GM12892 (cell line): Measurements from ENCODE around the gene STUM.

ENCODE experiments used
- POLR2A ChIP-seq: IDR thresholded peaks from 2 replicates; pipeline ENCODE4 v1.6.1; 2011; ENCODE audit warnings: low read depth, low read length, control low read depth
- POLR2AphosphoS5 ChIP-seq: IDR thresholded peaks from 2 replicates; pipeline ENCODE4 v1.6.1; 2011; ENCODE audit warnings: low read depth, low read length, control low read depth
- TAF1 ChIP-seq: IDR thresholded peaks from 2 replicates; pipeline ENCODE4 v1.6.1; 2011; ENCODE audit warnings: low read depth, mild to moderate bottlenecking, control low read depth, low read length, borderline replicate concordance

- TF ChIP-seq TAF1 (no peak), POLR2A (no peak), POLR2AphosphoS5 (no peak)
Observed at GRCh38 chr1:226657895-226658545, 109.5 kb downstream of the STUM start.
